ENCODE results near the gene TBX10.
"Not testable (repeated sequence)": the region's sequence is repeated elsewhere in the genome, so short reads cannot be mapped to it uniquely, and the experiment has no call there.

Gene TBX10

GRCh38 chr11:67599149-67599548, 40.4 kb downstream of the TBX10 start:
- no peak for DNase-seq (ENCODE audit: low spot score)

GRCh38 chr11:67597963-67598362, 41.6 kb downstream of the TBX10 start:
- DNase-seq (ENCODE audit: low spot score) = not testable (repeated sequence)

- DNase-seq (ENCODE audit: low spot score) = not testable (repeated sequence)
These were observed 42.1 kb downstream of the TBX10 start for GRCh38 chr11:67597458-67597857.

- no peak for DNase-seq (ENCODE audit: low spot score)
These were observed 42.7 kb downstream of the TBX10 start for GRCh38 chr11:67596753-67597300.

GRCh38 chr11:67594480-67594879, 45.1 kb downstream of the TBX10 start:
- no peak for DNase-seq (ENCODE audit: low spot score)

- no peak for DNase-seq (ENCODE audit: low spot score)
These were observed 46.0 kb downstream of the TBX10 start for GRCh38 chr11:67593565-67593905.

- no peak for DNase-seq (ENCODE audit: low spot score)
These were observed 46.5 kb downstream of the TBX10 start for GRCh38 chr11:67592880-67593564.

- DNase-seq (ENCODE audit: low spot score) = not testable (repeated sequence)
These were observed 50.6 kb downstream of the TBX10 start for GRCh38 chr11:67588899-67589415.

GRCh38 chr11:67588136-67588503, 51.4 kb downstream of the TBX10 start:
- no peak for DNase-seq (ENCODE audit: low spot score)

GRCh38 chr11:67586568-67587250, 52.9 kb downstream of the TBX10 start:
- no peak for DNase-seq (ENCODE audit: low spot score)

GRCh38 chr11:67585911-67586310, 53.7 kb downstream of the TBX10 start:
- DNase-seq (ENCODE audit: low spot score) = no peak

- DNase-seq (ENCODE audit: low spot score) = no peak
These were observed 54.4 kb downstream of the TBX10 start for GRCh38 chr11:67584881-67585873.

GRCh38 chr11:67584205-67584880, 55.2 kb downstream of the TBX10 start:
- DNase-seq (ENCODE audit: low spot score) = no peak

- peak; percentile 83 for DNase-seq (ENCODE audit: low spot score)
These were observed 56.0 kb downstream of the TBX10 start, which contains the start of gene GSTP1 for GRCh38 chr11:67583247-67584204. TSS of gene GSTP1 (plus strand) at chr11:67583812. CDS start at chr11:67583844, 32 bp downstream.

GRCh38 chr11:67582011-67582410, 57.6 kb downstream of the TBX10 start:
- no peak for DNase-seq (ENCODE audit: low spot score)

GRCh38 chr11:67581469-67581868, 58.1 kb downstream of the TBX10 start:
- DNase-seq (ENCODE audit: low spot score) = no peak

All from activated CD4-positive, alpha-beta T cell treated with anti-CD3 and anti-CD28 coated beads, Interleukin-2, Interleukin-4, amounts not matched to agents 100 ng/mL and 50 ng/mL, durations not matched to agents 16 hours and 8 hours (primary cell).